Liver (tissue), 3 donors: Measurements from ENCODE around the gene CPNE5.

ENCODE experiments used
- ATF3 ChIP-seq: IDR thresholded peaks from 2 replicates; pipeline ENCODE4 v1.6.1; 2016; ENCODE audit warnings: antibody characterized with exemption
- CTCF ChIP-seq: fragments of 150-350 bp; IDR thresholded peaks from 2 replicates; pipeline ENCODE4 v1.5.1; 2017; ENCODE audit warnings: improper control_type of control experiment, low read depth, low read length; ENCODE audit not compliant: missing input control
- FOXA1 ChIP-seq: IDR thresholded peaks from 2 replicates; pipeline ENCODE4 v1.6.1; 2016; ENCODE audit warnings: antibody characterized with exemption
- GABPA ChIP-seq, 2 donors: IDR thresholded peaks in 1 of 2; conservative IDR thresholded peaks in 1 of 2; 2 replicates each; pipeline ENCODE4 v1.6.1; 2016; ENCODE audit warnings: antibody characterized with exemption in 2 of 2, mild to moderate bottlenecking in 1 of 2, moderate library complexity in 1 of 2
- MAX ChIP-seq: IDR thresholded peaks from 2 replicates; pipeline ENCODE4 v1.6.1; 2016; ENCODE audit warnings: antibody characterized with exemption
- REST ChIP-seq: IDR thresholded peaks from 2 replicates; pipeline ENCODE4 v1.6.1; 2016; ENCODE audit warnings: antibody characterized with exemption, mild to moderate bottlenecking
- YY1 ChIP-seq: IDR thresholded peaks from 2 replicates; pipeline ENCODE4 v1.6.1; 2016; ENCODE audit warnings: antibody characterized with exemption, mild to moderate bottlenecking
- donor health status: healthy.
- donor health status: healthy.

GRCh38 chr6:36780442-36781177 lies 58.6 kb downstream of the CPNE5 start:
- TF ChIP-seq MAX (no peak), CTCF (no peak), REST (no peak), YY1 (no peak), GABPA (IDR thresholded peaks at IDR 0.05 in 1 of 2, conservative IDR thresholded peaks at IDR 0.05 in 1 of 2) (no peak), FOXA1 (no peak), ATF3 (no peak)
